Measurements from ENCODE around the gene TNP1. TPM values are rescaled to one million over a fixed set of nuclear protein-coding genes. Genes with fewer than 3 reads are reported as not detected.

Gene TNP1, protein sequence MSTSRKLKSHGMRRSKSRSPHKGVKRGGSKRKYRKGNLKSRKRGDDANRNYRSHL
- total RNA-seq: not detected in 2 replicates
- total RNA-seq (2013): not detected
- polyA plus RNA-seq: not detected in 2 replicates
- not detected in 2 replicates for polyA minus RNA-seq

DNA sequence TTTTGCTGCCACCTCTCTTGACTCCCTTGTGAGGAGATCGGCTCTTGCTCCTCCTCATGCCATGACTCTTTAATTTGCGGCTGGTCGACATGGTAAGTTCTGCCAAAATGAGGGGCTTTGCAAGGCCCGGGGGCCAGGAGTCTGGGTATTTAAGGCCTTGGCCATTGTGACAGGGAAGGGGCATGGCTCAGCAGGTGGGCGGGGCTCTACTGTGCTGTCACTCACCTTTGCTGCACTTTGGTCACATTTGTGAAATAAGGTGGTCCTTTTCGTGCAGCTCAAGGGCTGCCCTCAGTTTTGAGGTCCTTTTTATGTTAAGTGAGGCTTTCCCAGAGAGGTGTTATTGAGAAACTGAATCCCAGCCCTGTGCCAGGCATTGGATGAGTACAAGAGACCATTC is at the start of gene TNP1:
TNP1 (minus strand) TSS at position 121 of the 400 bp plus-strand sequence; CDS start at position 91, 30 bp downstream.
- TF ChIP-seq, protein P1, sequence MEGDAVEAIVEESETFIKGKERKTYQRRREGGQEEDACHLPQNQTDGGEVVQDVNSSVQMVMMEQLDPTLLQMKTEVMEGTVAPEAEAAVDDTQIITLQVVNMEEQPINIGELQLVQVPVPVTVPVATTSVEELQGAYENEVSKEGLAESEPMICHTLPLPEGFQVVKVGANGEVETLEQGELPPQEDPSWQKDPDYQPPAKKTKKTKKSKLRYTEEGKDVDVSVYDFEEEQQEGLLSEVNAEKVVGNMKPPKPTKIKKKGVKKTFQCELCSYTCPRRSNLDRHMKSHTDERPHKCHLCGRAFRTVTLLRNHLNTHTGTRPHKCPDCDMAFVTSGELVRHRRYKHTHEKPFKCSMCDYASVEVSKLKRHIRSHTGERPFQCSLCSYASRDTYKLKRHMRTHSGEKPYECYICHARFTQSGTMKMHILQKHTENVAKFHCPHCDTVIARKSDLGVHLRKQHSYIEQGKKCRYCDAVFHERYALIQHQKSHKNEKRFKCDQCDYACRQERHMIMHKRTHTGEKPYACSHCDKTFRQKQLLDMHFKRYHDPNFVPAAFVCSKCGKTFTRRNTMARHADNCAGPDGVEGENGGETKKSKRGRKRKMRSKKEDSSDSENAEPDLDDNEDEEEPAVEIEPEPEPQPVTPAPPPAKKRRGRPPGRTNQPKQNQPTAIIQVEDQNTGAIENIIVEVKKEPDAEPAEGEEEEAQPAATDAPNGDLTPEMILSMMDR (IDR thresholded peaks at IDR 0.05): no peak
- TF ChIP-seq EZH2 (IDR thresholded peaks at IDR 0.05; ENCODE audit: borderline replicate concordance, insufficient read depth, low read depth, low read length, poor library complexity, severe bottlenecking): no peak
- H2AFZ ChIP-seq (ENCODE audit: insufficient read depth, low read depth, low read length, poor library complexity, severe bottlenecking): no peak within 1 kb of the TSS
- ChIA-PET CTCF (no interaction called here), POLR2A (no interaction called here)
- no peaks in the 10 kb centered on the region for H3K27me3 ChIP-seq (replicated peaks in 1 of 4; ENCODE audit: control extremely low read depth in 1 of 4, control insufficient read depth in 3 of 4, insufficient read depth in 4 of 4, low read length in 3 of 4)
- no peaks in the 10 kb centered on the region for H4K20me1 ChIP-seq (ENCODE audit: control insufficient read depth, insufficient read depth, low read length, poor library complexity, severe bottlenecking)
- H3K9ac ChIP-seq (ENCODE audit: low read length): no peak within 1 kb of the TSS
- no peak within 1 kb of the TSS for H3K27ac ChIP-seq (ENCODE audit: low read length in 2 of 2)
- H3K4me3 Mint-ChIP-seq: no peak within 1 kb of the TSS
- H3K79me2 ChIP-seq (ENCODE audit: control insufficient read depth, insufficient read depth, low read length): no peaks in the 10 kb centered on the region
- intact Hi-C loops (cut with micrococcal nuclease): no loop called here
- H3K4me1 ChIP-seq (ENCODE audit: control insufficient read depth in 2 of 2, insufficient read depth in 2 of 2, low read length in 2 of 2): no peaks in the 10 kb centered on the region
- no peaks in the 10 kb centered on the region for H3K9me3 Mint-ChIP-seq (ENCODE audit: insufficient read depth)
- H3K4me2 ChIP-seq (replicated peaks; ENCODE audit: low read depth, low read length, poor library complexity, severe bottlenecking): no peak within 1 kb of the TSS
- peaks cover 10% of the 10 kb centered on the region for H3K27me3 Mint-ChIP-seq
- WGBS (ENCODE audit: insufficient coverage): 82% methylated on average over 5 of the region's 6 CpGs
- H3K27ac Mint-ChIP-seq: no peak within 1 kb of the TSS
- no peaks in the 10 kb centered on the region for H3K4me1 Mint-ChIP-seq
- DNase-seq (no peak), ATAC-seq (ENCODE audit: low read depth) (no peak)
- no peaks in the 10 kb centered on the region for H3K36me3 ChIP-seq (replicated peaks in 1 of 2; ENCODE audit: control extremely low read depth in 1 of 2, control insufficient read depth in 1 of 2, extremely low read depth in 1 of 2, insufficient read depth in 2 of 2, low read length in 1 of 2)
- no peaks in the 10 kb centered on the region for H3K9me3 ChIP-seq (ENCODE audit: control extremely low read depth in 1 of 3, control insufficient read depth in 2 of 3, insufficient read depth in 1 of 3, low read length in 2 of 3)
- no peak within 1 kb of the TSS for H3K4me3 ChIP-seq (ENCODE audit: control extremely low read depth in 1 of 5, extremely low read depth in 1 of 5, insufficient read depth in 1 of 5, low read depth in 2 of 5, low read length in 4 of 5)

DNA sequence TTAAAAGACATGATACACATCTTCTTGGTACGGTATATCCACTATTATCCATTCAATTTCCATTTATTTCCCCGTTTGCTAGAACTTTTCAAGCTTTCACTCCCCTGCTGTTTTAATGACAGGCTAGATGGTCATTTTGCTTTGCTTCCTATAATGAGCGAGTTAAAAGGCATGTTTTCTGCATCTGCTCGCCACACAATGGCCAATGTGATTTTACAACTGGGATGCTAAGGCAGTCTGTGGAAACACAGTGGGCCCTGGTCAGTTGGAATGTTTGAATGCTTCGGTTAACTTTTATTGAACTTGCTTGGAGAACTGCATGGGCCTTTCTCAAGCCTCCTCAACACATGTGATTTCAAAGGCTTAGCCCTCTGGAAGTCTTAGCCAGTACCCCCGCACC is 48.4 kb upstream of the TNP1 start:
- no peaks in the 10 kb centered on the region for H4K20me1 ChIP-seq (ENCODE audit: control insufficient read depth, insufficient read depth, low read length, poor library complexity, severe bottlenecking)
- H3K27me3 ChIP-seq (replicated peaks in 1 of 4; ENCODE audit: control extremely low read depth in 1 of 4, control insufficient read depth in 3 of 4, insufficient read depth in 4 of 4, low read length in 3 of 4): no peaks in the 10 kb centered on the region
- H3K4me3 Mint-ChIP-seq: no peak overlapping the region
- H3K27ac Mint-ChIP-seq: no peak overlapping the region
- H3K9ac ChIP-seq (ENCODE audit: low read length): no peak overlapping the region
- no peaks in the 10 kb centered on the region for H3K4me1 Mint-ChIP-seq
- no peak overlapping the region for H2AFZ ChIP-seq (ENCODE audit: insufficient read depth, low read depth, low read length, poor library complexity, severe bottlenecking)
- no peak for TF ChIP-seq EZH2 (IDR thresholded peaks at IDR 0.05; ENCODE audit: borderline replicate concordance, insufficient read depth, low read depth, low read length, poor library complexity, severe bottlenecking)
- TF ChIP-seq, protein P1 (IDR thresholded peaks at IDR 0.05): no peak
- no peaks in the 10 kb centered on the region for H3K36me3 ChIP-seq (replicated peaks in 1 of 2; ENCODE audit: control extremely low read depth in 1 of 2, control insufficient read depth in 1 of 2, extremely low read depth in 1 of 2, insufficient read depth in 2 of 2, low read length in 1 of 2)
- H3K4me1 ChIP-seq (ENCODE audit: control insufficient read depth in 2 of 2, insufficient read depth in 2 of 2, low read length in 2 of 2): no peaks in the 10 kb centered on the region
- peaks cover 0 to 3% (median 0%) of the 10 kb centered on the region in 3 donors for H3K9me3 ChIP-seq (ENCODE audit: control extremely low read depth in 1 of 3, control insufficient read depth in 2 of 3, insufficient read depth in 1 of 3, low read length in 2 of 3)
- 97% methylated on average over 5 of the region's 6 CpGs for WGBS (ENCODE audit: insufficient coverage)
- no peak overlapping the region for H3K4me3 ChIP-seq (ENCODE audit: control extremely low read depth in 1 of 5, extremely low read depth in 1 of 5, insufficient read depth in 1 of 5, low read depth in 2 of 5, low read length in 4 of 5)
- H3K4me2 ChIP-seq (replicated peaks; ENCODE audit: low read depth, low read length, poor library complexity, severe bottlenecking): no peak overlapping the region
- ChIA-PET POLR2A (no interaction called here), CTCF (no interaction called here)
- no peak for ATAC-seq (ENCODE audit: low read depth)
- no peak for DNase-seq
- H3K79me2 ChIP-seq (ENCODE audit: control insufficient read depth, insufficient read depth, low read length): no peaks in the 10 kb centered on the region
- H3K27me3 Mint-ChIP-seq: peaks cover 7% of the 10 kb centered on the region
- H3K9me3 Mint-ChIP-seq (ENCODE audit: insufficient read depth): no peaks in the 10 kb centered on the region
- no peak overlapping the region for H3K27ac ChIP-seq (ENCODE audit: low read length in 2 of 2)
- intact Hi-C loops (cut with micrococcal nuclease): no loop called here

Data from B cell (primary cell).